GM23338 (cell line): Measurements from ENCODE around the gene KLHL18. TPM values are rescaled to one million over a fixed set of nuclear protein-coding genes. Genes with fewer than 3 reads are reported as not detected.

ENCODE experiments used
- ATAC-seq: fragments of 200-7000 bp; cut with Tn5 transposase; 3 replicates; pipeline ENCODE4 v1.9.1; 2020
- DNase-seq: peaks from one replicate; pipeline ENCODE4 v3.0.0-alpha.2; 2015; ENCODE audit warnings: low spot score
- H2AFZ ChIP-seq: fragments of 200-600 bp; sonication (generic); 2 replicates; pipeline ENCODE4 v1.8.0; 2016; ENCODE audit warnings: antibody characterized with exemption, mild to moderate bottlenecking, moderate library complexity
- H3F3A ChIP-seq: fragments of 200-600 bp; sonication (generic); replicated peaks from 2 replicates; pipeline ENCODE4 v1.8.0; 2017; ENCODE audit warnings: antibody characterized with exemption, mixed run types, low read depth
- H3K27ac ChIP-seq: fragments of 200-600 bp; sonication (generic); 2 replicates; pipeline ENCODE4 v1.6.1; 2016; ENCODE audit warnings: low read depth
- H3K27me3 ChIP-seq: fragments of 200-600 bp; sonication (generic); 2 replicates; pipeline ENCODE4 v1.8.0; 2016; ENCODE audit warnings: mild to moderate bottlenecking, mixed run types, moderate library complexity; ENCODE audit not compliant: insufficient read depth
- H3K36me3 ChIP-seq: fragments of 200-600 bp; sonication (generic); 2 replicates; pipeline ENCODE4 v1.8.0; 2016; ENCODE audit warnings: mild to moderate bottlenecking; ENCODE audit not compliant: insufficient read depth
- H3K4me1 ChIP-seq: fragments of 200-600 bp; sonication (generic); 2 replicates; pipeline ENCODE4 v1.8.0; 2016; ENCODE audit warnings: mild to moderate bottlenecking, moderate library complexity; ENCODE audit not compliant: insufficient read depth
- H3K4me2 ChIP-seq: fragments of 200-600 bp; sonication (generic); 2 replicates; pipeline ENCODE4 v1.7.1; 2017; ENCODE audit warnings: mixed run types
- H3K4me3 ChIP-seq: fragments of 200-600 bp; sonication (generic); 2 replicates; pipeline ENCODE4 v1.6.1; 2016; ENCODE audit warnings: mixed run types
- H3K79me2 ChIP-seq: fragments of 200-600 bp; sonication (generic); replicated peaks from 2 replicates; pipeline ENCODE4 v1.8.0; 2017; ENCODE audit warnings: mild to moderate bottlenecking; ENCODE audit not compliant: insufficient read depth
- H3K9me2 ChIP-seq: fragments of 200-600 bp; sonication (generic); 2 replicates; pipeline ENCODE4 v1.8.0; 2017; ENCODE audit not compliant: insufficient read depth
- H4K20me1 ChIP-seq: fragments of 200-600 bp; sonication (generic); replicated peaks from 2 replicates; pipeline ENCODE4 v1.8.0; 2017; ENCODE audit warnings: mild to moderate bottlenecking; ENCODE audit not compliant: insufficient read depth
- H3K27ac Mint-ChIP-seq: 2 replicates; pipeline ENCODE4 v1.8.0; 2020; ENCODE audit warnings: inconsistent platforms, mild to moderate bottlenecking, moderate library complexity, mixed read lengths
- H3K27me3 Mint-ChIP-seq: 3 replicates; pipeline ENCODE4 v1.8.0; 2022; ENCODE audit warnings: low read depth, mild to moderate bottlenecking, moderate library complexity, mixed read lengths, inconsistent platforms; ENCODE audit not compliant: insufficient read depth, poor library complexity
- H3K36me3 Mint-ChIP-seq: 3 replicates; pipeline ENCODE4 v1.8.0; 2021; ENCODE audit warnings: low read depth, mild to moderate bottlenecking, inconsistent platforms, moderate library complexity, mixed read lengths
- H3K4me1 Mint-ChIP-seq: 3 replicates; pipeline ENCODE4 v1.8.0; 2020; ENCODE audit warnings: mild to moderate bottlenecking, inconsistent platforms, mixed read lengths
- H3K4me3 Mint-ChIP-seq: 3 replicates; pipeline ENCODE4 v1.8.0; 2021; ENCODE audit warnings: moderate library complexity, mild to moderate bottlenecking, inconsistent platforms, mixed read lengths
- H3K9me3 Mint-ChIP-seq: 3 replicates; pipeline ENCODE4 v1.8.0; 2020; ENCODE audit warnings: moderate library complexity, mild to moderate bottlenecking, inconsistent platforms, mixed read lengths
- CREB1 ChIP-seq: fragments of 250-450 bp; sonication (Bioruptor Pico); IDR thresholded peaks from 2 replicates; pipeline ENCODE4 v1.5.0; 2020; ENCODE audit warnings: low read depth, mild to moderate bottlenecking, moderate library complexity
- CTCF ChIP-seq, 2 experiments: fragments of 200-600 bp in 1 of 2; sonication (generic) in 1 of 2; conservative IDR thresholded peaks; 2 replicates each; pipeline versions ENCODE4 v1.5.1 to v1.6.1; 2016 to 2017; ENCODE audit warnings: antibody characterized with exemption in 2 of 2, low read depth in 2 of 2, mild to moderate bottlenecking in 2 of 2, moderate library complexity in 1 of 2
- ETS1 ChIP-seq: IDR thresholded peaks from 2 replicates; pipeline ENCODE4 v1.6.1; 2016; ENCODE audit warnings: antibody characterized with exemption
- EZH2 ChIP-seq: fragments of 200-600 bp; sonication (generic); IDR thresholded peaks from one replicate; pipeline ENCODE4 v1.8.0; 2017; ENCODE audit warnings: antibody characterized with exemption, mild to moderate bottlenecking, low read depth; ENCODE audit not compliant: unreplicated experiment
- EZH2phosphoT487 ChIP-seq: fragments of 200-600 bp; sonication (generic); IDR thresholded peaks from one replicate; pipeline ENCODE4 v1.8.1; 2018; ENCODE audit warnings: antibody characterized with exemption; ENCODE audit not compliant: unreplicated experiment
- JUNB ChIP-seq: IDR thresholded peaks from one replicate; pipeline ENCODE4 v1.6.1; 2016; ENCODE audit warnings: antibody characterized with exemption; ENCODE audit not compliant: unreplicated experiment
- NANOG ChIP-seq: IDR thresholded peaks from 2 replicates; pipeline ENCODE4 v1.6.1; 2016; ENCODE audit warnings: antibody characterized with exemption, borderline replicate concordance
- POLR2AphosphoS5 ChIP-seq: IDR thresholded peaks from 2 replicates; pipeline ENCODE4 v1.6.1; 2016; ENCODE audit warnings: antibody characterized with exemption, low read depth
- REST ChIP-seq: IDR thresholded peaks from one replicate; pipeline ENCODE4 v1.6.1; 2018; ENCODE audit warnings: antibody characterized with exemption; ENCODE audit not compliant: unreplicated experiment
- STAT1 ChIP-seq: IDR thresholded peaks from one replicate; pipeline ENCODE4 v1.6.1; 2016; ENCODE audit warnings: antibody characterized with exemption; ENCODE audit not compliant: unreplicated experiment
- ZNF114 ChIP-seq: fragments of 250-450 bp; sonication (Bioruptor Pico); IDR thresholded peaks from 2 replicates; pipeline ENCODE4 v1.5.0; 2020; ENCODE audit warnings: mild to moderate bottlenecking, moderate library complexity
- ZNF331 ChIP-seq: fragments of 250-450 bp; sonication (Bioruptor Pico); IDR thresholded peaks from 2 replicates; pipeline ENCODE4 v1.5.0; 2020; ENCODE audit warnings: low read depth, mild to moderate bottlenecking, moderate library complexity
- ZNF462 ChIP-seq: fragments of 250-450 bp; sonication (Bioruptor Pico); IDR thresholded peaks from 2 replicates; pipeline ENCODE4 v1.5.0; 2020; ENCODE audit warnings: mild to moderate bottlenecking, moderate library complexity
- polyA plus RNA-seq: library from polyadenylated mRNA; unstranded; fragments of >200 nt; fragmentation: Nextera tagmentation; extraction: Ambion mirVana; gene quantifications from 2 replicates; pipeline ENCODE4 v1.2.1, GENCODE V29; 2016
- total RNA-seq: library from RNA; depleted of rRNA; stranded (reverse); fragments of >200 nt; shearing (Covaris generic); gene quantifications from 2 replicates; pipeline ENCODE4 v1.2.3, GENCODE V29; 2014

The KLHL18 gene
- total and polyA plus RNA-seq, 2 experiments from 2014 or later: 11.3 to 18.1 TPM

GRCh38 chr3:47342151-47342550 lies 59.4 kb downstream of the KLHL18 start:
- DNase-seq (no peak), ATAC-seq (no peak)
- Mint-ChIP-seq H3K4me1 (peaks cover 2% of the 10 kb centered on the region; the same call in 2 of the 3 replicates), H3K27me3 (peaks cover 6% of the 10 kb centered on the region), H3K27ac (no peak overlapping the region), H3K4me3 (no peak overlapping the region), H3K9me3 (no peaks in the 10 kb centered on the region; the same call in 2 of the 3 replicates), H3K36me3 (peaks cover 61% of the 10 kb centered on the region)
- H3K4me1 ChIP-seq: no peaks in the 10 kb centered on the region
- H3K4me2 ChIP-seq: no peak overlapping the region
- no peak overlapping the region for H3K4me3 ChIP-seq
- no peak for TF ChIP-seq ZNF331 (CRISPR knock-in tag)
- no peak for TF ChIP-seq ETS1
- TF ChIP-seq CTCF (conservative IDR thresholded peaks at IDR 0.05; ENCODE audit: low read depth in 2 of 2): no peak
- TF ChIP-seq REST: no peak
- no peak for TF ChIP-seq JUNB
- no peak for TF ChIP-seq STAT1
- TF ChIP-seq CREB1: no peak
- no peak for TF ChIP-seq NANOG
- no peak for TF ChIP-seq EZH2phosphoT487
- TF ChIP-seq ZNF114 (CRISPR knock-in tag): no peak
- no peak for TF ChIP-seq POLR2AphosphoS5
- no peak for TF ChIP-seq EZH2
- no peak for TF ChIP-seq ZNF462 (CRISPR knock-in tag)
- H4K20me1 ChIP-seq: peaks cover 7% of the 10 kb centered on the region; the same call in 1 of the 2 replicates
- H3K79me2 ChIP-seq: no peaks in the 10 kb centered on the region
- peaks cover 7% of the 10 kb centered on the region for H3K36me3 ChIP-seq
- H3K27ac ChIP-seq: no peak overlapping the region
- no peaks in the 10 kb centered on the region for H3F3A ChIP-seq
- no peak overlapping the region for H2AFZ ChIP-seq
- H3K9me2 ChIP-seq: no peaks in the 10 kb centered on the region
- H3K27me3 ChIP-seq: no peaks in the 10 kb centered on the region
